Thyroid gland (tissue), 4 donors: ENCODE data around the gene EYS.

Source experiments
- POLR2A ChIP-seq, 2 donors: fragments of 450-650 bp; IDR thresholded peaks; one replicate each; pipeline ENCODE4 v1.6.1; 2017; ENCODE audit warnings: antibody characterized with exemption in 2 of 2, mild to moderate bottlenecking in 2 of 2, moderate library complexity in 1 of 2
- TF ChIP-seq, protein P1 (sequence below), 6 experiments: fragments of 200-600 bp in 3 of 6; fragments of 450-650 bp in 3 of 6; sonication (generic) in 3 of 6; IDR thresholded peaks; one replicate each; pipeline ENCODE4 v1.5.1; 2016 to 2019; ENCODE audit warnings: antibody characterized with exemption in 6 of 6, mild to moderate bottlenecking in 2 of 6, inconsistent platforms in 1 of 6, moderate library complexity in 1 of 6

DNA sequence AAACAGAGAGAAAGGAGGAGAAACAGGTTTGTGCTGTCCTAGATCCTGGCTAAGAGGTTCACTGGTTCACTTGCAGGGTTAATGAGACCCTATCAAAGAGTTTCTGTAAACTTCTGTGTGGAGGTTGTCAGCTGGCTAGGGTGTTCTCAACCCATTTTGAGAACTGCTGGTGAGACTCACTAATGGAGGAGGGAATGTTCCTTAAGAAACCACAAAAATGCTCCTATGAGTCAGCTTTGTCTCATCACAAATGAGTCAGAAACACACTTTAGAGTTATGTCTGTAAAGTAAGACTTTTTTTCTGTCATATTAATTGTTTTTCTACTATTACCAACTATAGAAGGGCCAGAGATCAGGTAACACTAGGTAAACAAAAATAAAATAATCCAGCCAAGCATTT lies 1187.0 kb downstream of the EYS start:
- no peak for TF ChIP-seq POLR2A (IDR thresholded peaks at IDR 0.05)
- TF ChIP-seq, protein P1, sequence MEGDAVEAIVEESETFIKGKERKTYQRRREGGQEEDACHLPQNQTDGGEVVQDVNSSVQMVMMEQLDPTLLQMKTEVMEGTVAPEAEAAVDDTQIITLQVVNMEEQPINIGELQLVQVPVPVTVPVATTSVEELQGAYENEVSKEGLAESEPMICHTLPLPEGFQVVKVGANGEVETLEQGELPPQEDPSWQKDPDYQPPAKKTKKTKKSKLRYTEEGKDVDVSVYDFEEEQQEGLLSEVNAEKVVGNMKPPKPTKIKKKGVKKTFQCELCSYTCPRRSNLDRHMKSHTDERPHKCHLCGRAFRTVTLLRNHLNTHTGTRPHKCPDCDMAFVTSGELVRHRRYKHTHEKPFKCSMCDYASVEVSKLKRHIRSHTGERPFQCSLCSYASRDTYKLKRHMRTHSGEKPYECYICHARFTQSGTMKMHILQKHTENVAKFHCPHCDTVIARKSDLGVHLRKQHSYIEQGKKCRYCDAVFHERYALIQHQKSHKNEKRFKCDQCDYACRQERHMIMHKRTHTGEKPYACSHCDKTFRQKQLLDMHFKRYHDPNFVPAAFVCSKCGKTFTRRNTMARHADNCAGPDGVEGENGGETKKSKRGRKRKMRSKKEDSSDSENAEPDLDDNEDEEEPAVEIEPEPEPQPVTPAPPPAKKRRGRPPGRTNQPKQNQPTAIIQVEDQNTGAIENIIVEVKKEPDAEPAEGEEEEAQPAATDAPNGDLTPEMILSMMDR (IDR thresholded peaks at IDR 0.05) = no peak
